Measurements from ENCODE around the gene MARCO.

MARCO gene

GRCh38 chr2:119040730-119041129 is 98.7 kb downstream of the MARCO start:
- DNase-seq (ENCODE audit: low read depth), result no peak

Measured in fibroblast of the conjunctiva (primary cell).